HG02973 (cell line): Measurements from ENCODE around the gene AOAH.
A peak's percentile ranks its signal among the peaks of the same experiment; 100 is the strongest.

Experiments used
- ATAC-seq: cut with Tn5 transposase; IDR thresholded peaks from one replicate; pipeline ENCODE4 v1.9.1; 2021; ENCODE audit warnings: moderate library complexity; ENCODE audit not compliant: unreplicated experiment

AOAH gene, protein sequence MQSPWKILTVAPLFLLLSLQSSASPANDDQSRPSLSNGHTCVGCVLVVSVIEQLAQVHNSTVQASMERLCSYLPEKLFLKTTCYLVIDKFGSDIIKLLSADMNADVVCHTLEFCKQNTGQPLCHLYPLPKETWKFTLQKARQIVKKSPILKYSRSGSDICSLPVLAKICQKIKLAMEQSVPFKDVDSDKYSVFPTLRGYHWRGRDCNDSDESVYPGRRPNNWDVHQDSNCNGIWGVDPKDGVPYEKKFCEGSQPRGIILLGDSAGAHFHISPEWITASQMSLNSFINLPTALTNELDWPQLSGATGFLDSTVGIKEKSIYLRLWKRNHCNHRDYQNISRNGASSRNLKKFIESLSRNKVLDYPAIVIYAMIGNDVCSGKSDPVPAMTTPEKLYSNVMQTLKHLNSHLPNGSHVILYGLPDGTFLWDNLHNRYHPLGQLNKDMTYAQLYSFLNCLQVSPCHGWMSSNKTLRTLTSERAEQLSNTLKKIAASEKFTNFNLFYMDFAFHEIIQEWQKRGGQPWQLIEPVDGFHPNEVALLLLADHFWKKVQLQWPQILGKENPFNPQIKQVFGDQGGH

DNA sequence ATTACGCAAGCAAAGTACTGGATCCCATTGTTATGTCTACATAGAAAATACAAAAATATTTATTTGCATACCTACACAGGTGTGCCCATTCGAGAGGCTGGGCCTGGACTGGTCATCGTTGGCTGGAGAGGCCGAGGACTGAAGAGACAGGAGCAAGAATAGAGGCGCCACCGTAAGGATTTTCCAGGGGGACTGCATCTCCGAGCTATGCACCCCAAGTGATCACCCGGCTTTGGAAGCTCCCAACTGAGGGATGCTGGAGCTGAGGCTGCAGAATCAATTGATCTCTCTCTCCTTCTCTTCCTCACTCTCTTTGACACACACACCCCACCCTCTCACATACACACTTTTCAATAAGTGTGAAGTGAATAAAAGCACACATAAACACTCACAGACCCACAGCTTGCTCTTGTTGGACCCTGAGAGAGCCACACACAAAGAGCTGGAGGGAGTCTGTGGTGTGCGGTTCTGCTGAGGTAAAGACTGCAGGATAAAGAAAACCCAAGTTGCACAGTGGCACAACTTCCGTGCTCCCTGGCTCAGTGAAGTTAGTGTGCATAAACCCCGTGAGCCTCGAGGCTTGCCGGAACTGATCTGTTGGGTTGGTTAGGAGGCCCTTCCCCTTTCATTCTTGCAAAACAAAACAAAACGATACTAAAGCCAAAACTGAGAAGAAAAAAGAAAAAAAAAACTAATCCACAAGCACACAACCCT lies at the start of gene AOAH:
Gene AOAH, minus strand, starts transcription at position 544 of the 714 bp plus-strand sequence. Its CDS starts 346 bp downstream, at position 198.
- ATAC-seq, result peak; percentile 79

DNA sequence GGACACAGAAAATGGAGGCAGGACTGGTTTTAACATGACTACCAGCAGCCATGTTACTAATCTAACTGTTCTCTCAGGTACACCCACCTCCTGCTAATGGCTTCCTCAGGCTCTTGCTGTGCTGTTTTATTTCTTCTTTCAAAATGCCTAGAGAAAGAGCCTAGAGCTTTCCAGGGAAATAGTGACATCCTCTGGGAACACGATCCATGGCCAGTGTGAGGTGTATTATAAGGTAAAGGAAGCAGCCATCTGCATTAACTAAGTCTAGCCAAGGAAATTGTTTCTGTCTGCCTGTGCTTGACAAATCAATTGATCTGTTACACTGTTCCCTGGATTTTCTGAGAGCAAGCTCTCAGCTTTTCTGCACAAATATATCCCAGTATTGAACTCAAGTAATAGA lies 42.2 kb upstream of the AOAH start:
- no peak for ATAC-seq

- ATAC-seq, result no peak
Observed at GRCh38 chr7:36765605-36766004, 41.3 kb upstream of the AOAH start.

- no peak for ATAC-seq
Observed at GRCh38 chr7:36764929-36765328, 40.6 kb upstream of the AOAH start.

DNA sequence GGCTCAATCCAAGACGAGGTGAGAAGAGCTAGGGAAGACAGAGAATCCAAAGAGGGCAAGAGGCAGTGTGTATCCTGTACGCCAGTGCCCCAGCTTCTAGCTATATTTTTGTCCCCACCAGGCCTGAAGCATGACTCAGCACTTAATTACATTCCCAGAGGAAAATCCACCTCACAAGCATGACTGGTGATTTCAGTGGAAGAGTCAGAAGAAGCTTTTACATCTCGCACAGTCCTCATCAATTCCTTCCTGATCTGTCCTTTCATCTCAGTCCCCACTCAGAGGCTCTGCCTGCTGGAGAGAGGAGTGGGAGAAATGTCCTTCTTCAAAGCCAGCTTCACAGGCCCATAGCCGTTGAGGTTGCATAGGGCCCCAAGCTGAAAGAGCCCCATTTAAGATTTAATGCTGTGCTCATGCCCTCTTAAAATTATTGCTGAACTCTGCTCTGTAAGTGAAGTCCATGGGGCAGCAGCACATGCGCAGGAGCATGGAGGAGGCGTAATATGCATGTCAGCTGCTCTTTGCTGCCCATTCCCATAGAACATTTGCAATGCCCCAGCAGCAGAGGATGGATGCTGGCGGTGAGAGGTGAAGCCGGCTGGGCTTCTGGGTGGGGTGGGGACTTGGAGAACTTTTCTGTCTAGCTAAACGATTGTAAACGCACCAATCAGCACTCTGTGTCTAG lies 39.0 kb upstream of the AOAH start:
- no peak for ATAC-seq

DNA sequence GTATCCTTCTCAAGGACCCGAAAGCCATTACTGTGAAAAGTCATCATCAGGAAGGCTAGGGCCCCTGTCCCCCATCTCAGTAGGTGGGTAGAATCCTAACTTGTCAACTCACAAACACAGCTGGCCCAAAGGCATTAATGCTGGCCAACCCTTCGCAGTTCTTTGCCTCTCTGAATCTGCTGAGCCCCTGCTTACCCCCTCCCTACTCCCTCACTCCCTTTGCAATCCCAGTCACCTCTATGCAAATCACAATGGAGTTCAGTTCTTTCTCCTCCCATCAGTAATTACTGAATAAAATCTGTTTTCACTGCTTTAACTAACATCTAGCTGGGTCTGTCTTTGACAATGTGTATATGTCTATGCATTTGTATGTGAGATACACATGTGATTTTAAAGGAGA lies 38.1 kb upstream of the AOAH start:
- no peak for ATAC-seq

- ATAC-seq, result no peak
Observed at GRCh38 chr7:36761835-36762234, 37.5 kb upstream of the AOAH start.

- ATAC-seq, result no peak
Observed at GRCh38 chr7:36760856-36761762, 36.8 kb upstream of the AOAH start.

GRCh38 chr7:36758879-36759278 lies 34.6 kb upstream of the AOAH start:
- ATAC-seq, result no peak

GRCh38 chr7:36755484-36755883 lies 31.2 kb upstream of the AOAH start:
- no peak for ATAC-seq

GRCh38 chr7:36752026-36752711 lies 27.9 kb upstream of the AOAH start:
- no peak for ATAC-seq

- no peak for ATAC-seq
Observed at GRCh38 chr7:36750451-36750850, 26.2 kb upstream of the AOAH start.

DNA sequence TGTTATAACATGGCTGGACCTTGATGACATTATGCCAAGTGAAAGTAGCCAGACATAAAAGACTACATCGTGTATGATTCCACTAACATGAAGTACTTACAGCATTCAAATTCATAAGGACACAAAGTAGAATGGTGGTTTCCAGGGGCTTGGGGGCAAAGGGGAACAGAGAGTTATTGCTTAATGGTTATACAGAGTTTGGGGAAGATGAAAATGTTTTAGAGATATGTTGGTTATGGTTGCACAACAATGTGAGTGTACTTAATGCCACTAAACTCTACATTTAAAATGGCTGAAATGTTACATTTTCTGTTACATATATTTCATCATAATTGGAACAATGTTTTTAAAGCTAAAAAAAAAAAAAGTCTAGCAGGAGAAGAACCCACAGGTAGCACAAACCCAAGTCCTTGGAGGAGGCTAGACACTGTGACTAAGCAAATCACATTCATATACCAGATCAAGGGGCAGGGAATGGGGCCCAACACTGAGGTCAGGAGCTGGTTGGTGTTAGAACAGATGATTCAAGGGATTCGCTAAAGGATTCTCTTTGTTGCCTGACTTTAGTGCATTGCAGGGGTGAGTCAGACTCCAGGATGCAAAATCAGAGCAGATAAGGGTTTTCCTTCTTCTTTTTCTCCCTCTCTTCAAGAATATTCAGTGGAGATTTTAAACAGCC lies 25.1 kb upstream of the AOAH start:
- ATAC-seq, result no peak

DNA sequence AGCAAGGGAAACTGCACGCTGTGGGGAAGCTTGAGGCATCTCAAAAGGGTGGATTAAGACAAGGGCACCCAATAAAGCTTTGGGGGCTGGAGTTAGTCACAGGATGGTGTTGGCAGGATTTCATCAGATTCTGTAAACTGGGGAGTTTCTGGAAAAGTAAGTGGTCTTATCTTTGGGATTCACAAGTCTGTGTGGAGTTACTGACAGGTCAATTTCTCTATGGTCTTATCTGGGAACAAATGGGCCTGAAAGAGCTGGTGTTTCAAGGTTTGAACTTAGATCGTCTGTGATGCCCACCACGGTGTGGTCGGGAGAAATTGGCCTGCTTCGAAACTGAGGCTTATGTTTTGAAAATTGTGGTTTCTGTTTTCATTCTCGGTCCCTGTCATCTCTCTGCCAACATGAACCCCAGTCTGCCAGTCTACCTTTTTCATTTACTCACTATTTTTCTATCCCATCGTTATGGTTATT lies 23.8 kb upstream of the AOAH start:
- ATAC-seq, result no peak

DNA sequence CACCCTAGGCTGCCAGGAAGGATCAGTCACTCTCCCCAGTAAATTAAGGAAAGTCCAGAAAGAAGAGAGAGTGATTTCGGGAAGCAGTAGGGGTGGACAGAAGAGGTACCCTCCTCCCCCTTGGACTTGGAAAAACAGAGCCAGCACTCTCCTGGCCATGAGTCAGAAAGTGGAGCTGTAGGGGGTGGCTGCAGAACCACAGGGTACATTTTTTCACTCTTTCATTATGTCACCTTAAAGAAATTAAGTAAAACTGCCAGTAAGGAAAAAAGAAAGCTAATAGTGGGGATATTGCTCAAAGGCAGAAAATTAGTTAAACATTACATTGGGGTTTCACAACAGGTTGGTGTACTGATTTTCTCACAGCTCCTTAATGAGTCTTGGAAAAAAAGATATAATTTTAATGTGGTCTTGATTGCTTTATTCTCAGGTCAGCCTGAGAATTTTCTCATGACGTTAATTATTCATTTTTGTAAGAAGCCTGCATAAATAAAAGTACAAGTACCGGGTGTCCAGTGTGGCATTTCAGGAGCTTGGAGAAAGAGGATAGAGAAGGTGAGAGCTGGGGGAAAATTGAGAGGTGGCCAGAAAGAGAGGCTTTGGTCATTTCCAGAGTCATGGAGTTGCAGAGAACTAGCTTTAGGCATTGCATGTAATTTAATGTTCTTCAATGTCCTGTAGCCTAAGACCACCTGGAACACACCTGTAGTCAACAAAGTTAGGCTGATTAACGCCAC lies 23.2 kb upstream of the AOAH start:
- ATAC-seq, result no peak

DNA sequence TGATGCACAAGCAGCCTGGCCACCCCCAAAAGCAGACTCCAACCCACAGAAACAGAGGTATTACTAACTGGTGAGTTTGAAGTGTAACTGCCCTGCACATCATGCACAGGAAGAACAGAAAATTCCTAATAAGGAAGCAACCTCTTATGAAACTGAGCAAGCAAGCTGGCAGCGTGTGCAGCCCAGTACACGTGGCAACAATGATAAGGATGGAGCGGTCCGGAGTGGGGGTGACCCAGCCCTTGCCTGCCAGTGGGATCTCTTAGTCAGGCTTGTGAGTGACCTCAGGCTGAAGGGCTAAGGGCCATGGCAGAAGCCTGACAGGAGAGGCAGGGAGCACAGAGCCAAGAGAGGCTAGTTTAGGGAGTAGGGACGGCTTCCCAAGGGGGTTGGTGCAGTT lies 22.1 kb upstream of the AOAH start:
- ATAC-seq, result no peak

DNA sequence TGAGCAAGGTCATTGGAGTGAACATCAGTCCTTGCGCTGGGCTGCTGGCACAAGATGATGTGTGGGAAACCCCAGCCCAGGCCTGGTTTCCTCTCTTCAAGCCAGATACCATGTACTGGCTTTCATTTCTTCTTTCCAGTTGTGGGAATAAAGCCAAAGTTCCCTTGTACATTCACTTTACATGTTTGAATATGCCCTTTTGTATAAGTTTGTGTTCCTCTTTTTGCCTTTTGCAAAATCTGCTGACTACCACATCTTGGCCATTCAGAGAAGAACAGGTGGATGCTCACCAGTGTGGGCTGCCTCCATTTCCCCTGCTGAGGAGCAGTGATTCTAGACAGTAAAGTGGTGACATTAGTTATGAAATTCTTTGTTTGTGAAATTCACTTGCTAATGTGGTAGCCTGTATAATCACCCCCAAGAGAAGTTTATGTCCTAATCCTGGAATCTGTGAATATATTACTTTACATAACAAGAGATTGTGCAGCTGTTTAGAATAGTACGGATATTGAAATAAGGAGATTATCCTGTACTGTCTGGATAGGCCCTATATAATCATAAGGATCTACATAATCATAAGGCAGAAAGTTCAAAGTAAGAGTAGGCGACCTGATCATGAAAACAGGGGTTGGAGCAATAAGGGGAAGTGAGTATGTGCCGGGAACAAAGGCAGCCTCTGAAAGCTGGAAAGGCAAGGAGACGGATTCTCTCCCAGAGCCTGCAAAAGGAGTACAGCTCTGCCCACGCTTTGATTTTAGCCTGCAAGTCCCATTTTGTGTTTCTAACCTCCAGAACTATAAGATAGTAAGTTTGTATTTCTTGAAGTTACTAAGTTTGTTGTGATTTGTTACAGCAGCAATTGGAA lies 18.8 kb upstream of the AOAH start:
- ATAC-seq, result no peak

GRCh38 chr7:36741866-36742265 lies 17.6 kb upstream of the AOAH start:
- no peak for ATAC-seq
